ENCODE data around the gene FARP2.

The FARP2 gene

GRCh38 chr2:241351640-241352031 is 4.4 kb upstream of the FARP2 start:
- ChIA-PET POLR2A (no interaction called here), CTCF (no interaction called here)
- Histone ChIP-seq H3K9me3 (ENCODE audit: control extremely low read depth in 1 of 5, control insufficient read depth in 4 of 5, insufficient read depth in 2 of 5, low read depth in 1 of 5, low read length in 4 of 5) (no peaks in the 10 kb centered on the region), H3K4me3 (ENCODE audit: control insufficient read depth in 1 of 7, extremely low read depth in 1 of 7, insufficient read depth in 4 of 7, low read depth in 2 of 7, low read length in 6 of 7) (no peak overlapping the region), H3K27ac (ENCODE audit: insufficient read depth in 1 of 2, low read depth in 1 of 2, low read length in 2 of 2, poor library complexity in 1 of 2, severe bottlenecking in 2 of 2) (no peak overlapping the region), H3K36me3 (ENCODE audit: control insufficient read depth in 4 of 4, insufficient read depth in 4 of 4, low read length in 3 of 4) (peaks cover 29 to 71% (median 51%) of the 10 kb centered on the region in 4 experiments), H3K27me3 (replicated peaks in 2 of 5; ENCODE audit: control insufficient read depth in 4 of 5, insufficient read depth in 5 of 5, low read length in 4 of 5) (no peaks in the 10 kb centered on the region), H3K4me1 (ENCODE audit: control extremely low read depth in 1 of 4, control insufficient read depth in 4 of 4, insufficient read depth in 4 of 4, low read length in 3 of 4) (peaks cover 0 to 9% (median 3%) of the 10 kb centered on the region in 4 experiments)
- WGBS (ENCODE audit: insufficient coverage) = 100% methylated on average over 1 of the region's 3 CpGs
- DNase-seq = no peak

DNA sequence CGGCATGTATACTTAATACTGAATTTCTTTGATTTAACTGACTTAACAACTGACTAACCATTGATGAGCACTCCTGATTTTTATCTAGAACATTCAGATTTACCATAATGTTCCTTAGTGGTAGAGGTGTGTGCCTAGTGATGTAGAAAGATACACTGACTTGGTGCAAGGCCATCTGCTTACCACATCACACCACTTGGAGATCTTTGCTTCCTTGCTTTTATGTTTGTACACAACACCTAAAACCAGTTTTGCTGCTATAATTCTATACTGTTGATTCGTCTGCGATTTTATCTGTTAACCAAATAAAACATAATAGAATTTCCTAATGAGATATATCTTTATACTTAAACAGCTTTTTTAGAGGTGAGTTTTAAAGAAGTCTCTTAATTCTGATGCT is 3.9 kb upstream of the FARP2 start:
- Histone ChIP-seq H3K4me1 (ENCODE audit: control extremely low read depth in 1 of 4, control insufficient read depth in 4 of 4, insufficient read depth in 4 of 4, low read length in 3 of 4) (peaks cover 2 to 14% (median 9%) of the 10 kb centered on the region in 4 experiments), H3K27me3 (replicated peaks in 2 of 5; ENCODE audit: control insufficient read depth in 4 of 5, insufficient read depth in 5 of 5, low read length in 4 of 5) (no peaks in the 10 kb centered on the region), H3K9me3 (ENCODE audit: control extremely low read depth in 1 of 5, control insufficient read depth in 4 of 5, insufficient read depth in 2 of 5, low read depth in 1 of 5, low read length in 4 of 5) (no peaks in the 10 kb centered on the region), H3K36me3 (ENCODE audit: control insufficient read depth in 4 of 4, insufficient read depth in 4 of 4, low read length in 3 of 4) (peaks cover 25 to 65% (median 46%) of the 10 kb centered on the region in 4 experiments), H3K27ac (ENCODE audit: insufficient read depth in 1 of 2, low read depth in 1 of 2, low read length in 2 of 2, poor library complexity in 1 of 2, severe bottlenecking in 2 of 2) (no peak overlapping the region), H3K4me3 (ENCODE audit: control insufficient read depth in 1 of 7, extremely low read depth in 1 of 7, insufficient read depth in 4 of 7, low read depth in 2 of 7, low read length in 6 of 7) (no peak overlapping the region)
- POLR2A ChIA-PET = interaction anchor here (0.6 kb wide), 1 partner anchor 56 kb away, joined by 4 read pairs; no protein-coding TSS in a partner anchor
- DNase-seq = no peak
- CTCF ChIA-PET = no interaction called here
- no CpG with 5 or more reads among the region's 3 CpGs for WGBS (ENCODE audit: insufficient coverage)

GRCh38 chr2:241354668-241355658 is 1.1 kb upstream of the FARP2 start:
- WGBS (ENCODE audit: insufficient coverage) = 70% methylated on average over 22 of the region's 40 CpGs
- Histone ChIP-seq H3K4me3 (ENCODE audit: control insufficient read depth in 1 of 7, extremely low read depth in 1 of 7, insufficient read depth in 4 of 7, low read depth in 2 of 7, low read length in 6 of 7) (peak overlapping the region in 4 of 7 experiments; percentile 12 to 52 (median 44)), H3K4me1 (ENCODE audit: control extremely low read depth in 1 of 4, control insufficient read depth in 4 of 4, insufficient read depth in 4 of 4, low read length in 3 of 4) (peaks cover 5 to 22% (median 11%) of the 10 kb centered on the region in 4 experiments), H3K27ac (ENCODE audit: insufficient read depth in 1 of 2, low read depth in 1 of 2, low read length in 2 of 2, poor library complexity in 1 of 2, severe bottlenecking in 2 of 2) (peak overlapping the region in 1 of 2 experiments; percentile 1), H3K9me3 (ENCODE audit: control extremely low read depth in 1 of 5, control insufficient read depth in 4 of 5, insufficient read depth in 2 of 5, low read depth in 1 of 5, low read length in 4 of 5) (no peaks in the 10 kb centered on the region), H3K27me3 (replicated peaks in 2 of 5; ENCODE audit: control insufficient read depth in 4 of 5, insufficient read depth in 5 of 5, low read length in 4 of 5) (no peaks in the 10 kb centered on the region), H3K36me3 (ENCODE audit: control insufficient read depth in 4 of 4, insufficient read depth in 4 of 4, low read length in 3 of 4) (peaks cover 16 to 42% (median 33%) of the 10 kb centered on the region in 4 experiments)
- peak; percentile 52 to 75 (median 66) for DNase-seq
- ChIA-PET POLR2A (no interaction called here), CTCF (no interaction called here)

- Histone ChIP-seq H3K9me3 (ENCODE audit: control extremely low read depth in 1 of 5, control insufficient read depth in 4 of 5, insufficient read depth in 2 of 5, low read depth in 1 of 5, low read length in 4 of 5) (no peaks in the 10 kb centered on the region), H3K4me1 (ENCODE audit: control extremely low read depth in 1 of 4, control insufficient read depth in 4 of 4, insufficient read depth in 4 of 4, low read length in 3 of 4) (peaks cover 5 to 22% (median 11%) of the 10 kb centered on the region in 4 experiments), H3K4me3 (ENCODE audit: control insufficient read depth in 1 of 7, extremely low read depth in 1 of 7, insufficient read depth in 4 of 7, low read depth in 2 of 7, low read length in 6 of 7) (peak overlapping the region; percentile 56 to 83 (median 74)), H3K36me3 (ENCODE audit: control insufficient read depth in 4 of 4, insufficient read depth in 4 of 4, low read length in 3 of 4) (peaks cover 4 to 24% (median 18%) of the 10 kb centered on the region in 4 experiments), H3K27me3 (replicated peaks in 2 of 5; ENCODE audit: control insufficient read depth in 4 of 5, insufficient read depth in 5 of 5, low read length in 4 of 5) (no peaks in the 10 kb centered on the region), H3K27ac (ENCODE audit: insufficient read depth in 1 of 2, low read depth in 1 of 2, low read length in 2 of 2, poor library complexity in 1 of 2, severe bottlenecking in 2 of 2) (peak overlapping the region in 1 of 2 experiments; percentile 52)
- 63% methylated on average over 2 of the region's 5 CpGs for WGBS (ENCODE audit: insufficient coverage)
- ChIA-PET CTCF (no interaction called here), POLR2A (no interaction called here)
- DNase-seq = no peak
Observed at GRCh38 chr2:241356871-241357260, 781 bp downstream of the FARP2 start.

DNA sequence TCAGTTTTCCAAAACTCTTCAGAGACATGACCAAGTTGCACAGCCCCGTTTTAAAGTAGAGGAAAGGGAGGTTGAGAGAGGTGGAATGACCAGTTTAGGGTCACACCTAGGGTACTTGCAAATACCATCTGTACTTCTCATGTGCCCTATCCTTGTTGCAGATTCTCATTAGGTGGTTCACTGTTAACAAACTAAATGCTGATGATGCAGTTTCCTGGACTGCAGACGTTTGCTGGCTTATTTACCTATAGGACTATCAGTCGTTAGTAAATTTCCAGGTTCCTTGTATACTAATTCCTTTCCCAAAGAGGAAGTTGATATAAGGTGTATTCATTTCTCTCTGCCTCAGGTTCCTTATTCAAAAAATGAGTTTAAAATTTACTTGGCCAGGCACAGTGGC is 1.4 kb downstream of the FARP2 start:
- no CpG with 5 or more reads among the region's 3 CpGs for WGBS (ENCODE audit: insufficient coverage)
- Histone ChIP-seq H3K27me3 (replicated peaks in 2 of 5; ENCODE audit: control insufficient read depth in 4 of 5, insufficient read depth in 5 of 5, low read length in 4 of 5) (no peaks in the 10 kb centered on the region), H3K36me3 (ENCODE audit: control insufficient read depth in 4 of 4, insufficient read depth in 4 of 4, low read length in 3 of 4) (peaks cover 2 to 18% (median 15%) of the 10 kb centered on the region in 4 experiments), H3K9me3 (ENCODE audit: control extremely low read depth in 1 of 5, control insufficient read depth in 4 of 5, insufficient read depth in 2 of 5, low read depth in 1 of 5, low read length in 4 of 5) (no peaks in the 10 kb centered on the region), H3K4me3 (ENCODE audit: control insufficient read depth in 1 of 7, extremely low read depth in 1 of 7, insufficient read depth in 4 of 7, low read depth in 2 of 7, low read length in 6 of 7) (peak overlapping the region in 1 of 7 experiments; percentile 76), H3K4me1 (ENCODE audit: control extremely low read depth in 1 of 4, control insufficient read depth in 4 of 4, insufficient read depth in 4 of 4, low read length in 3 of 4) (peaks cover 5 to 22% (median 11%) of the 10 kb centered on the region in 4 experiments), H3K27ac (ENCODE audit: insufficient read depth in 1 of 2, low read depth in 1 of 2, low read length in 2 of 2, poor library complexity in 1 of 2, severe bottlenecking in 2 of 2) (no peak overlapping the region)
- ChIA-PET POLR2A (no interaction called here), CTCF (interaction anchor here (1.7 kb wide), 1 partner anchor 57 kb away, joined by 4 read pairs; no protein-coding TSS in a partner anchor)
- DNase-seq = no peak

DNA sequence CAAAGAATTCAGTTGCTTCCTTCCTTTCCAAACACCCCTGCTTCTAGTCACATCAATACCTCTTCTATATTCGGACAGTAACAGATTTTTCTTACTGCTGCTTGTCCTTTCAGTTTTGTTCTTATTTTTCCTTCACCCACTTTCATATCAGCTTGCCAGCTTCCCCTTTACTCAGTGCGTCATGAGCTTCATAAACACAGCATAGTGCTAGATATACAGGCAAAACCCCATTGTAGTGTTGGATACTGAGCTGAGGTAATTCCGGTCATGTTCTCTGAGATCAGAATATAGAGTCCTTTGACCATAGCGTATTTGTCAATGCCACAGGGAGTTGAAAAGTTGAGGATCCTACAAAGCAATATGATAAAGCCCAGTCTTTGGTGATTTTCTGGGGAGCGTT is 2.4 kb downstream of the FARP2 start:
- Histone ChIP-seq H3K27ac (ENCODE audit: insufficient read depth in 1 of 2, low read depth in 1 of 2, low read length in 2 of 2, poor library complexity in 1 of 2, severe bottlenecking in 2 of 2) (no peak overlapping the region), H3K27me3 (replicated peaks in 2 of 5; ENCODE audit: control insufficient read depth in 4 of 5, insufficient read depth in 5 of 5, low read length in 4 of 5) (no peaks in the 10 kb centered on the region), H3K4me1 (ENCODE audit: control extremely low read depth in 1 of 4, control insufficient read depth in 4 of 4, insufficient read depth in 4 of 4, low read length in 3 of 4) (peaks cover 5 to 22% (median 11%) of the 10 kb centered on the region in 4 experiments), H3K4me3 (ENCODE audit: control insufficient read depth in 1 of 7, extremely low read depth in 1 of 7, insufficient read depth in 4 of 7, low read depth in 2 of 7, low read length in 6 of 7) (no peak overlapping the region), H3K9me3 (ENCODE audit: control extremely low read depth in 1 of 5, control insufficient read depth in 4 of 5, insufficient read depth in 2 of 5, low read depth in 1 of 5, low read length in 4 of 5) (no peaks in the 10 kb centered on the region), H3K36me3 (ENCODE audit: control insufficient read depth in 4 of 4, insufficient read depth in 4 of 4, low read length in 3 of 4) (peaks cover 0 to 9% (median 9%) of the 10 kb centered on the region in 4 experiments)
- ChIA-PET POLR2A (no interaction called here), CTCF (interaction anchor here (0.6 to 2.1 kb wide), 4 partner anchors 10 to 56 kb away, joined by 3 to 9 read pairs (median 4); no protein-coding TSS in a partner anchor)
- DNase-seq = peak; percentile 29 to 65 (median 52)
- WGBS (ENCODE audit: insufficient coverage) = 92% methylated on average over 4 of the region's 5 CpGs

All from common myeloid progenitor, CD34-positive (primary cell).